HG03097 (cell line): ENCODE measurements around the gene SPECC1.
A peak's percentile ranks its signal among the peaks of the same experiment; 100 is the strongest.
"Not testable (repeated sequence)": the region's sequence is repeated elsewhere in the genome, so short reads cannot be mapped to it uniquely, and the experiment has no call there.

ENCODE experiments used
- ATAC-seq: cut with Tn5 transposase; IDR thresholded peaks from one replicate; pipeline ENCODE4 v1.9.1; 2021; ENCODE audit not compliant: unreplicated experiment, low FRiP score

Gene SPECC1

DNA sequence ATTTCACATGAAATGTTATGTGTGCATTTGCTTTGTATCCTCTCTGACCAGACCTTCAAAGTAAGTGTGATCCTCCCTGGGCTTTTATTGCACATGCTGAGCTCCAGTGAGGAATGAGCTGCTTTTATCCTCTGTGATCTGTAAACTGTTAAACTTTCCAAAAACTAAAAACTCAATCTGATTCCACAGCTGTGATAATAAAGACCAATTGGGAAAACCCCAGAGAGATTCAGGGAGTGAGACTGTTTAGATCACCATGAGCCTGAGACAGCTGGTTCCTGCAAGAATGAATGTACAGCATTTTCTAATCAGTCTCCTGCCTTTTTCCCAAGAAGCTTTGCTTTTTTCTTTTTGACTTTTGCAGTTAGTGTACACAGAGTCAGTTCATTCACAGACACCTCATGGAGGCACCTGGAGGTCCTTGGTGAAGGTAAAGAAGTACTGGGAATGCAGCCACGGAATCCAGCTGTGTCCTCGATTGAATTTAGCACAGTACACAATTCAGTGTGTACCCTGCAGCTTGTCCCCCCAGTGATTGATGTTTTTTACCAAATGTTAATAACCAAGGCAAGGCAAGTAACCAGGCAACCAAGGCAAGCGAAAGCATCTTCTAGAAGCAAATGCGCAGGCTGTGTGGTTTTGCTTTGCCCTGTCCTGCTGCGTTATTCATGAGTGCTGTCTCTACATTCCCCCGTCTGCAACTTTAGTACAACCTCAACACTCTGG is 275.6 kb downstream of the SPECC1 start:
- ATAC-seq: no peak

DNA sequence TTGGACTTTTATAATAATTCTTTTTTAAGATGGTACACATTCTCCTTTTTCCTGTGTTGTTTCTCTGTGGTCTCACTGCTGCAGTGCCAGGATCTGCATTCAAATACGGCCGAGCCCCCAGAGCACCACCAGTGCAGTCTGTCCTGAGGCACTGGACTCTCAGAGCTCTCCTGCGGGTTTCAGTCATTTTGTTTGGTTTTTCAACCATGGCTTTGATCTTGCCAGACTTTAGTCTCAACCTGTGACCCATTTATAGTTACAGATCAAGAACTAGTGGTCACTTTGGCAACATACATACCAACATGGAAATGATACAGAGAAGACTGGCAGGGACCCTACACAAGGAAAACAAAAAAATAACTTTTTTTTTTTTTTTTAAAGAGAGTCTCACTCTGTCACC is 280.8 kb downstream of the SPECC1 start:
- ATAC-seq: no peak

DNA sequence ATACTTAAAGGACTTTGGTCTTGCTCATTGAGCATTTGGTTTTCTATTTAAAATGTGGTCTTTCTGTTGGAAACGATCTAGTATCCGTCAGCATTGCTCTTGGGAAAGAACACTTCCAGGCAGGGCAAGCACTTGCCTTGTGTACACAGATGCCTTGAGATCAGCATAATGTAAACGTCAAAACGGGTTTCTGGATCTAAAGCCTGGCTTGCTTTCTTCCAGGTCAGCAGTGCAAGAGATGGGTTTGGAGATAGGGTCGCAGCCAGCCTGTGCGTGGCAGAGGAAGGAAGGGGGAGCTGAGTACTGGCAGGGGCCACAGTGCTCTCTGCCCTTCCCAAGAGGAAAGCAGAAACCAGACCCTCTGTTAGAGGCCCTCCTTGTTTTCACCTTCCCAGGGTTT is 282.7 kb downstream of the SPECC1 start:
- no peak for ATAC-seq

DNA sequence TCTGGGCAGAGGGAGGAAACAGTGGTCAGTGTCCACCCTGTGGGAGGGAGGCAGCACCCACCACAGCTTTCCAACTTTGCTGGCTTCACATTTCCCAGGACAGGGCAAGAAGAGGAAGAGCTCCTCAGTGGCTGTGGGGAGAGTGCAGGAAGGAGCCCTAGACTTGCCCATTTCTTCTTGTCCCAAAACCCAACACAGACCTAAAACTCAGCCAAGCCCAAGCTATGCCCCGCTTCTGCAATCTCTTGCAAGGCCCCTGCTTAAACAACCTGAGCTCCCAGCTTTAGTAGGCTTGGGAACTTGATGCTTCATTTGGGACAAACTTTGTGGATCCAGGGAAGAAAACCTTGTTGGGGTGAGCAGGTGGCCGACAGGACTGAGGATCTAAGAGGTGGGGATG is 284.3 kb downstream of the SPECC1 start:
- no peak for ATAC-seq

DNA sequence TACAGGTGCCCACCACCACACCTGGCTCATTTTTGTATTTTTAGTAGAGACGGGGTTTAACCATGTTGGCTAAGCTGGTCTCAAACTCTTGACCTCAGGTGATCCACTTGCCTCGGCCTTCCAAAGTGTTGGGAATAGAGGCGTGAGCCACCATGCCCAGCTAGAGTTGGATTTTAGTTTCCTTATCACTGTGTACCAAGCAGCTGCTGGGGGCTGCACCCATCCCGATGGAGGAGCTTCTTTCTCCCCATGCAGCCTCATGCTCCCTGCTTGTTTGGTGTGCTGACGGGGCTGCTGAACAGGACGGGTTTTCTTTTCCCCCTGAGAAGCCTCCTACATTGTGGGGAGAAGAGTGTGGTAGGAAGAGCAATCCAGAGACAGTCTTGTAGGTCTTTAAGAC is 285.0 kb downstream of the SPECC1 start:
- ATAC-seq: no peak

DNA sequence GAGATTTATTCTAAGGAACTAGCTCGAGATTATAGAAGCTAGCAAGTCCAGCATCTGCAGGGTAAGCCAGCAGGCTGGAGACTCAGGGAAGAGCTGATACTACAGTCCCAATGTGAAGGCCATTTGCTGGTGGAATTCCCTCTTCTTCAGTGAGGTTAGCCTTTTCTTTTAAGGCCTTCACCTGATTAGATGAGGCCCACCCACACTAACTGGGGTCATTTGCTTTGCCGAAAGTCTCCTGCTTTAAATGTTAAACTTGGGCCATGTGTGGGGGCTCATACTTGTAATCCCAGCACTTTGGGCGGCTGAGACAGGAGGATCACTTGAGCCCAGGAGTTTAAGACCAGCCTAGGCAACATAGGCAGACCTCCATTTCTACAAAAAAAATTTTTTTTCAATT is 289.9 kb downstream of the SPECC1 start:
- ATAC-seq: no peak

DNA sequence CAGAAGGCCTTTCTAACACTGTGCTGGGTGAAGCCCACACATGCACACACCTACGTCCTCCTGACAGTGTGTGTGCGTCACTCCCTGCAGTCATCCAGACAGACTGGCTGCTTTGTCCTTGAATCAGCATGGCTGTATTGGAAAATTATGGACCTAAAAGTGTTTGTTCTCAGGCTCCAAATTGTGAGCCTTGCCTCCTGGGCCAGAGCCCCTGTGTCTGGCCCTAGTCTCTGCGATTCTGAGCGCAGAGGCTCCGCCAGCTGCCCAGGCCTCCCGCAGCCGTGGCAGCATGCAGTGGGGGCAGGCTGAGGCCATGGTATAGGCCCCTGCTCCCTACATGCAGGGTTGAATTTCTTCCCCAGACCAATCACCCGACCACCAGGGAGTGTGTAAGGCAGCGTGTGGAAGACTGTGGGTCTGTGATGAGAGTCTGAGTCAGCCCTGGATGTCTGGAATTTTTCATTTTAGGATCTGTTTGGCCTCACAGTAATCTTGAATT is 291.3 kb downstream of the SPECC1 start:
- no peak for ATAC-seq

DNA sequence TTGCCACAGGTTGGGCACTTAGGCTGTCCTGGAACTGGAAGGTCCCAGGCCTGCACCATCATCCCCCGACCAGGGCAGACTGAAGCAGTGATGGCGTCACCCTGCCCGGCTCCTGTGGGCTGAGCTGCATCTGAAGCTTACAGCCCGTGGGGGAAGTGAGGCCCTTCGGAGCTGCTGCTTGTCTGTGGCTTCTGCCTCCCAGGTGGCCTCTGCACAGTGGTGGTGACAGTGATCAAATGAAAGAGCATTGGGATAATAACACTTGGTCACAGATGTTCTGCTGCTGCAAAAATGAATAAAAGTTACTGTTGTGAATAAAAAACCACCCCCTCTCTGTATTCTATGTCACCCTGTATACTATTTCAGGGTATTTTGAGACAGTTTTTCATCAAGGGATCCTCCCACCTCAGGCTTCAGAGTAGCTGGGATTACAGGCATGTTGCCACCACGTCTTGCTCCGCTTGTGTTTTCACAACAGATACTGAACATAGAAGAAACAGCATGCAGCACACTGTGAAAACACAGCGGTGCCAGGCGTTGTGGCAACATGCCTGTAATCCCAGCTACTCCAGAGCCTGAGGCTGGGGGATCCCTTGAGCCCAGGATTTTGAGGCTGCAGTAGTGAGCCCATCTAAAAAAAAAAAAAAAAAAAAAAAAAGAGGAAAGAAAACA is 293.2 kb downstream of the SPECC1 start:
- no peak for ATAC-seq

DNA sequence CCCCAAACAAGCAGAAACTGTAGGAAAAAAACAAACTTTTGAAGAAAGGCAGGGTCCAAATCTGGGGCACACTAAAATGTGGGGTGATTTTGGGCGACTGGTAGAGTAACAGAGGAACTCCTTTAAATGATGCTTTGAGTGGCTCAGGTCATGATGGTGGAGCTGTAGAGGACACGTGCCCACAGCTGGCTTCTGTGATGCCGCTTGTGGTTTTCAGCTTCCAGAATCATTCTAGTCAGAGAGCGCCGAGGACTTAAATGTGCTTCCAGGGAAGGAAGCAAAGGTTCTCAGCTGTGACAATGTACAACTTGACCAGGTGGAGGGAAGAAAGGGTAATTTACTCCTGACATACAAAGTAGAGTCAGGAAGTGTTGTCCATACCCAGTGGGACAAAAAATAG is 295.8 kb downstream of the SPECC1 start:
- no peak for ATAC-seq

DNA sequence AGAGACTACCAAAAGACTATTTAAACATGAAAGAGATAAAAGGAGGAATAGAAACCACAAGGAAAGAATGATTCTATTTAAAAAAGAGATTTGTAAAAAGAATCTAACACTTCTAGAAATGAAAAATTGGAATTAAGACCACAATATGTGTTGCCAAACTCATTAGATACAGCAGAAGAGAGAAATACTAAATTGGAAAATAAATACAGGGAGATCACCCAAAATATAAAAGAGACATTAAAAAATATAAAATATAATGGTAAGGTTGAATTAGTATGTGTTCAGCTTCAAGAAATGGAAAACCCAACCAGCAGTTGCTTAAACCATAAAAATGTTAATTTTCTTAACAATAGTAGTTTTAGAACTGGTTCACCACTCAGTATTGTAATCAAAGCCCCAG is 297.8 kb downstream of the SPECC1 start:
- ATAC-seq: no peak

DNA sequence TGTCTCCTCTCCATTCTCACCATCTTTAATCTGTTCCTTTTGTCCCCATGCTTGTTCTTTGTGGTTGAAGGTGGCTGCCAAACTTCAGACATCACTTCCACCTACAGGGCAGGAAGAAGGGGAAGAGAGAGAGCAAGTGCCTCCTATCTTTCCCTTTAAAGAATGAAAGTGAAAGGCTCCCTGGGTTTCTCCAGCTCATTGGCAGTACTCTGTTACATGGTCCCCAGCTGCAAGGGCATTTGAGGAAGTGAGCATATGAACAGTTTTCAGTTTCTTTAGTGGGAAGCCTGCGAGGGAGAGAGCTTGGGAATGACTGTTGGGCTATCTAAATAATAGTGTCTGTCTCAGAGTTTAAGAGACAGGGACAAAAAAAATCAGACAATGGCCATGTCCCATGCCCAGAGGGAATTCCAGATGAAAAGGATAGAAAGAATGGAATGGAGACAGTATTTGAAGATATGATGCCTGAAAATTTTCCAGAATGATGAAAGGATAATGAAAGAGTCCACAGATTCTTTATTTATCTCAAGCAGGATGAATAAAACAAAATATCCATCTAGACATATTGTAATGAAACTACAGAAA is 298.3 kb downstream of the SPECC1 start:
- no peak for ATAC-seq

DNA sequence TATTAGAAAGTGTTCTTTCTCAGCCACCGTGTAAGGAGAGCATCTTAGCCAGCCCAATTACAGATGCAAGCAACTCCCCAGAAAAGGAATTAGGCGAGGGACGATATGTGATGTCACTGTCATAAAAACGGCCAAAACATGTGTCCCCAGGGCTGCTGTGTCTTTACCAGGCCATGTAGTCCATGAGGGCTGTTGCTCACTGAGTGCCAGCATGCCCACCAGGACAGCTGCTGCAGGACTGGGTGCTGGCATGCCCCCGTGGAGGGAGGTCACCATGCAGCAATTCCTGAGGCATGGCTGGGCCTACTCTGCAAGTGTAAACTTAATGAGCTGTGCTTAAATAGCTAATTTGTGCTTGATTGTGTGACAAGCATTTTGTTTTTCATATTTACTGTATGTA is 301.3 kb downstream of the SPECC1 start:
- ATAC-seq: no peak

DNA sequence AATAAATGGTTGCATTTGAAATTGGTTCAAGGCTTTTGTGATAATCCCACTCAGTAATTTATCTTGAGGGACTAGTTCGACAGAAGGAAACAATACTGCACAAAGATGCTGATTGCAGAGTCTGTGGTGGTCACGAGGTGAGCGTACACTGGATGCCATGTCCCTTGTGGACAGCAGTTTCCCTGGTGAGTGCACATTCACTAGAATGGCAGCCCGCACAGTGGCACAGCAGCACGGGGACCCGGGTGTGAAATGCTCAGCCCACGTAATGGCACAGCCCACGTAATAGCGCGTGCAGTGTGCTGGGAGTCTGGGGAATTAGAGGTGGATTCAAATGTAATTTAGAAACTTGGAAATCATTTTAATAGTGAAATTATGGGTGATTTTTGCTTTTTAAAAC is 304.1 kb downstream of the SPECC1 start:
- ATAC-seq: no peak

DNA sequence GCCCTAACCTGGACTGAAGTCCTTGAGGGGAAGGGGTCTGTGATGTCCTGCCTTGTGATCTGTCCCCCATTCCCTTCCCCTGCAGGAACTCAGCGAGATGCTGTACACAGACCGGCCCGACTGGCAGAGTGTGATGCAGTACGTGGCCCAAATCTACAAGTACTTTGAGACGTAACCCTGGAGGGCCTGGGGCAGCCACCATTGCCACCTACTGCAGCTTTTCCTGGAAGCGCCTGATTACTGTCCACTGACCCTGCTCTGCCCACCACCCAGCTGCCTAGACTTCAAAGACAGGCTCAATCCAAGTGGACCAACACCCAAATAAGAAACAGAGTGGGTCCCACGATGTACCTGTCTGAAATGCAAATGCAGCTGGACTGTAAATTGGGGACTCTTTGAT is 304.7 kb downstream of the SPECC1 start:
- no peak for ATAC-seq

DNA sequence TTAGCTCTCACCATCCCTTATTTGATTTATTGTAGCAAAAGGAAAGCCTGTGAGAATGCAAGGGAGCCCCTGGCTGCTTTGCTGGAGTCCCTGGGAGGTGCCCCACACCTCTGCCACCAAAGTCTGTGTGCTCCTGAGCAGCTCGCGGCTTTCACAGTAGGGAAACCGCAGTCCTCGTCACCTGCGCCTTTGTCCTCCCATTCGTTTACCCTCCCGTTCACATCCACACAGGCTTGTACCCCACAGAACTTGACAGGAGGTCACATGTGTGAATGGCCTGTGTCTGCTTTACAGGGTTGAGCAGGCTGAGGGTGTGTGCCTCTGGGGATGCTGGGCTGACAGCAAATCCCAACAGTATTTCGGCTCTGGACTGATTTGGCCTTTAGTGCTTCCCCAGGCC is 305.7 kb downstream of the SPECC1 start:
- ATAC-seq: no peak

DNA sequence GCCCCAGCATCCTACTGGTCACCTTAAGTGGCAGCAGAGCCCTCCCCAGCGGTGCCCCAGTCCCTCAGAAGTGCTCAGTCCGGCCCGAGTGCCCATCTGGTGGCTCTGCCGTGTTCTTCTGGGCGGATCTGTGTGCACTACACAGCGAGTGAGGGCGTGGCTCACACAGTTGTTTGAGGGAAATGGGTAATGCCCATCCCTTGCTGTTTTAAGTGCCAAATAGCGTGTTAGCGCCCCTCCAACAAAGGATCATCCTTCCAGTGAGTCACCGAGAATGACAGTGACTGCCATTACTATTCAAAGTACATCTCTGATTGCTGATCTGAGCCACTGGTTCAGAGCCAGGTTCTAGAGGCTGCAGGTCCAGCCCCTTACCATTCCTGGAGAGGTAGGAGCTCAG is 306.2 kb downstream of the SPECC1 start:
- no peak for ATAC-seq

DNA sequence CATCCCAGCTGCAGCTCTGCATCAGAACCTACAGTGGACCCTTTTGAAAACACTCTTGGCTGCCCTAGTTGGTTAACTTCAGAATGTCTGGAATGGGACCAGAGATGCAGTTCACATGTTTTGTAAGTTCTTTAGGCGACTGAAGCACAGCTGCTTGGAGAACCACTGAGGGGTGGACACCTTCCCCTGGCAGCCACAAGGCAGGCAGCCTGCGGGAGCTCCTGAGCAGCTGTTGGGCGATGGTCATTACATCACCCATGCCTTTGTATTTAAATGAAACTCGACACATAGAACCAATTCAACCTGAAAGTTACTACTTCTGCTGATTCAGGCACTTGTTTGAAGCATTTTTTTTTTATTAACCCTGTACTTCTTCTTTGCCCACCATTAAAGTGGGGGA is 306.7 kb downstream of the SPECC1 start:
- ATAC-seq: no peak

DNA sequence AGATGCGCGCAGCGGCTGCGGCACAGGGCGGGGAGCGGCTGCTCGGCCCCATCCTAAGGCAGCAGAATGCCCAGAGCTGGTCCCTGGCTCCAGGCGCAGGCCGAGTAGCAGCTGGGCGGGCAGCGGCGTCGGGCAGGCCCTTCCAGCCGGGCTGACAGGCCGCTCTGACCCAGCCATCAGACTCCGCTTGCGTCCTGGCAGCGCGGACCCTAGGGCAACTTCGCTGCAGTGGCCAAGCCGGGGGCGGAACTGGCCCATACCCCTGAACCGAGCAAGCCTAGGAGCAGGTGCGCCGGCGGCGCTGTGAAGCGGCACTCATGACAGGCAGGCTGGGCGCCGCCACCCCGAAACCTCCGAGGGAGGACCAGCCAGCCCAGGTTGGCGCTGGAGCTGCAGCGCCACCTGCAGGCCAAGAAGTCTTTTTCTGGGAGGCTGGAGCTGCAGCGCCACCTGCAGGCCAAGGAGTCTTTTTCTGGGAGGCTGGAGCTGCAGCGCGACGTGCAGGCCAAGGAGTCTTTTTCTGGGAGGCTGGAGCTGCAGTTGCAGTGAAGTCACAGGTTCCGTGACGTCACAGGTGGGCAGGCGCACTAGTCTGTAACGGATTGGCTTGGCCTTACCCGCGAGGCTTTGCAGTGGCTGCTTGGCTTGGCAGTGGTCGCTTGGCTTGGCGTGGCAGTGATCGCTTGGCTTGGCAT is 311.5 kb downstream of the SPECC1 start:
- peak; percentile 79 for ATAC-seq

DNA sequence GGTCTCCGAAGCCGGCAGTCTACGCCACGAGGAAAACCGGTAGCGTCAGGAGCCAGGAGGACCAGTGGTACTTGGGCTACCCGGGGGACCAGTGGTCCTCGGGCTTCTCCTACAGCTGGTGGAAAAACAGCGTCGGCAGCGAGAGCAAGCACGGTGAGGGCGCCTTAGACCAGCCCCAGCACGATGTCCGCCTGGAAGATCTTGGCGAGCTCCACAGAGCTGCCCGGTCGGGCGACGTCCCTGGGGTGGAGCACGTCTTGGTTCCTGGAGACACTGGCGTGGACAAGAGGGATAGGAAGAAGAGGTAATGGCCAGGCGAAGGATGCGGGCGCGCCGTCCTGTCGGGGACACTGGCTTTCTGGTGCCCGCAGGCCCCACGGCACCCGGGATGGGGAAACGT is 312.2 kb downstream of the SPECC1 start:
- ATAC-seq: not testable (repeated sequence)

DNA sequence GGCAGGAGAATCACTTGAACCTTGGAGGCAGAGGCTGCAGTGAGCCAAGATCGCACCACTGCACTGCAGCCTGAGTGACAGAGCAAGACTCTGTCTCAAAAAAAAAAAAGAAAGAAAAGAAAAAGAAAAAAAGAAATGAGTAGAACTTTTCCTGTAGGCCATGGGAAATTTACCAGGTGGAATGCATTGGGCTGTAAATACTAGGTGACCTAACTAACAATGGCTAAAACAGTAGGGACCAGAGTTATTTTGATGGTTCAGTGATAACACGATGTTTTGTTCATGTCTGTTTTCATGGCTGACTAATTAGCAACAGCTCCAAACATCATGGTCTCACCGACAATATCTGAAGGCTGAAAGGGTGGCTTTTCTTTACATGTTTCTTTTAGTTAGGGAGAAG is 318.6 kb downstream of the SPECC1 start:
- ATAC-seq: not testable (repeated sequence)

DNA sequence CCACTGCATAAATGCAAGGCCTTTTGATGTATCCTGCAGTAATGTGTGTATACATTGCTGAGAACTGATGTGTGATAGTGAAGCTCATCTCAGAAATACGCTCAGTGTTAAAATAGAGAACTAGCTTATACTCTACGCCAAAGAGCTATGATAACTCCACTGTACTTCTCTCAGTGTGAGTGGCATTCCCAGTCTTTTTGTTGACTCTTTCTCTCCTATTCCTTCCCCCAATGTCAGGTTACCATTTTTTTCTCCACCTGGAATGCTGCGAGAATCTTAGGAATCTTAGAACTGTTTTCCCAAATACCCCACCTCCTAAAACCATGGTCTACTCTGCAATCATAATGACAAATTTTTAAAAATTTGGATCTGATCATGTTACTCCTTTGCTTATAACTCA is 342.2 kb downstream of the SPECC1 start:
- not testable (repeated sequence) for ATAC-seq
